ENCODE results near the gene FAM3D.
"Not testable (repeated sequence)": the region's sequence is repeated elsewhere in the genome, so short reads cannot be mapped to it uniquely, and the experiment has no call there.

DNA sequence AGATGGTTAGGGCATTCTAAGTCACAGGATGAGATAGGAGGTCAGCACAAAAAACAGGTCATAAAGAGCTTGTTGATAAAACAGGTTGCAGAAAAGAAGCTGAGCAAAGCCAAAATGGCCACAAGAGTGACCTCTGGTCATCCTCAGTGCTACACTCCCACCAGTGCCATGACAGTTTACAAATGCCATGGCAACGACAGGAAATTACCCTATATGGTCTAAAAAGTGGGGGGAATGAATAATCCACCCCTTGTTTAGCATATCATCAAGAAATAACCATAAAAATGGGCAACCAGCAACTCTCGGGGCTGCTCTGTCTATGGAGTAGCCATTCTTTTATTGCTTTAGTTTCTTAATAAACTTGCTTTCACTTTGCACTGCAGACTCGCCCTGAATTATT is 30.2 kb upstream of the FAM3D start:
- not testable (repeated sequence) for TF ChIP-seq EP300 (IDR thresholded peaks at IDR 0.05; ENCODE audit: low read depth); POLR2A (IDR thresholded peaks at IDR 0.05)
- TF ChIP-seq, protein P1, sequence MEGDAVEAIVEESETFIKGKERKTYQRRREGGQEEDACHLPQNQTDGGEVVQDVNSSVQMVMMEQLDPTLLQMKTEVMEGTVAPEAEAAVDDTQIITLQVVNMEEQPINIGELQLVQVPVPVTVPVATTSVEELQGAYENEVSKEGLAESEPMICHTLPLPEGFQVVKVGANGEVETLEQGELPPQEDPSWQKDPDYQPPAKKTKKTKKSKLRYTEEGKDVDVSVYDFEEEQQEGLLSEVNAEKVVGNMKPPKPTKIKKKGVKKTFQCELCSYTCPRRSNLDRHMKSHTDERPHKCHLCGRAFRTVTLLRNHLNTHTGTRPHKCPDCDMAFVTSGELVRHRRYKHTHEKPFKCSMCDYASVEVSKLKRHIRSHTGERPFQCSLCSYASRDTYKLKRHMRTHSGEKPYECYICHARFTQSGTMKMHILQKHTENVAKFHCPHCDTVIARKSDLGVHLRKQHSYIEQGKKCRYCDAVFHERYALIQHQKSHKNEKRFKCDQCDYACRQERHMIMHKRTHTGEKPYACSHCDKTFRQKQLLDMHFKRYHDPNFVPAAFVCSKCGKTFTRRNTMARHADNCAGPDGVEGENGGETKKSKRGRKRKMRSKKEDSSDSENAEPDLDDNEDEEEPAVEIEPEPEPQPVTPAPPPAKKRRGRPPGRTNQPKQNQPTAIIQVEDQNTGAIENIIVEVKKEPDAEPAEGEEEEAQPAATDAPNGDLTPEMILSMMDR (IDR thresholded peaks at IDR 0.05), result not testable (repeated sequence)
